Ishikawa (cell line): ENCODE measurements around the gene TP73.

Source experiments
- EGR1 ChIP-seq: IDR thresholded peaks from 2 replicates; pipeline ENCODE4 v1.6.1; 2012
- NFIC ChIP-seq: IDR thresholded peaks from 2 replicates; pipeline ENCODE4 v1.6.1; 2012
- TAF1 ChIP-seq: IDR thresholded peaks from 2 replicates; pipeline ENCODE4 v1.6.1; 2012; ENCODE audit warnings: low read depth, mild to moderate bottlenecking

GRCh38 chr1:3678361-3679097 is 26.2 kb downstream of the TP73 start:
- TF ChIP-seq TAF1 (no peak), NFIC (no peak), EGR1 (no peak)
